K562 (cell line): ENCODE results near the gene ZSCAN25. TPM values are rescaled to one million over a fixed set of nuclear protein-coding genes. Genes with fewer than 3 reads are reported as not detected.

Source experiments
- BCL6 ChIP-seq: fragments of 250-450 bp; sonication (Bioruptor Pico); IDR thresholded peaks from 2 replicates; pipeline ENCODE4 v1.4.0; 2020
- ELK3 ChIP-seq: fragments of 450-650 bp; formaldehyde crosslinking; IDR thresholded peaks from 2 replicates; pipeline ENCODE4 v1.4.0; 2020; ENCODE audit warnings: mild to moderate bottlenecking
- HDGF ChIP-seq: fragments of 450-650 bp; IDR thresholded peaks from 2 replicates; pipeline ENCODE4 v1.6.1; 2016
- KDM1A ChIP-seq, 2 experiments: fragments of 450-650 bp; IDR thresholded peaks; 2 replicates each; pipeline ENCODE4 v1.6.1; 2016; ENCODE audit warnings: mild to moderate bottlenecking in 2 of 2
- KLF1 ChIP-seq: fragments of 450-650 bp; IDR thresholded peaks from 2 replicates; pipeline ENCODE4 v1.6.1; 2016; ENCODE audit warnings: missing genetic modification characterization, missing compliant biosample characterization
- NFE2L1 ChIP-seq: fragments of 450-650 bp; IDR thresholded peaks from 2 replicates; pipeline ENCODE4 v1.6.1; 2016; ENCODE audit warnings: missing genetic modification characterization, low read depth, mild to moderate bottlenecking, missing compliant biosample characterization, moderate library complexity, borderline replicate concordance
- TFAM ChIP-seq: fragments of 250-450 bp; sonication (Bioruptor Pico); conservative IDR thresholded peaks from 2 replicates; pipeline ENCODE4 v1.5.0; 2021; ENCODE audit warnings: mild to moderate bottlenecking, moderate library complexity
- U2AF1 ChIP-seq: fragments of 200-400 bp; formaldehyde crosslinking; optimal IDR thresholded peaks from 2 replicates; pipeline ENCODE3; 2017; ENCODE audit warnings: mild to moderate bottlenecking, low read depth, low read length, moderate library complexity
- ZBTB40 ChIP-seq, 2 experiments: fragments of 450-650 bp in 1 of 2; sonication (generic) in 1 of 2; formaldehyde crosslinking in 1 of 2; IDR thresholded peaks; 2 replicates each; pipeline versions ENCODE4 v1.7.1 to v1.9.0; 2016 to 2022; ENCODE audit warnings: inconsistent platforms in 1 of 2, mild to moderate bottlenecking in 1 of 2, missing genetic modification reagents in 1 of 2
- ZKSCAN8 ChIP-seq: fragments of 200-800 bp; sonication (Bioruptor generic); IDR thresholded peaks from 2 replicates; pipeline ENCODE4 v1.6.1; 2016; ENCODE audit warnings: missing genetic modification characterization, missing compliant biosample characterization
- polyA plus RNA-seq, 8 experiments: library from polyadenylated mRNA; depleted of rRNA in 4 of 8; stranded (reverse) in 5 of 8; unstranded in 3 of 8; fragments of >200 nt; fragmentation: Nextera tagmentation in 2 of 8; fragmentation: Illumina TruSeq in 1 of 8; extraction: Ambion mirVana in 2 of 8; extraction: Trizol in 1 of 8; gene quantifications; 2 replicates each; pipeline versions ENCODE4 v1.2.1 to v1.2.3, GENCODE V29; 2011 to 2014; ENCODE audit warnings: inconsistent platforms in 1 of 8, missing spikeins in 1 of 8
- total RNA-seq, 7 experiments: library from RNA; depleted of rRNA in 6 of 7; stranded (reverse); fragments of >200 nt in 6 of 7; fragmentation: Illumina TruSeq in 2 of 7; extraction: Trizol in 2 of 7; gene quantifications; 2 replicates each; pipeline versions ENCODE4 v1.2.1 to v1.2.3, GENCODE V29; 2011 to 2021; ENCODE audit warnings: low replicate concordance in 1 of 7
- TF ChIP-seq, protein P1 (sequence below): sonication (generic); formaldehyde crosslinking; IDR thresholded peaks from 2 replicates; pipeline ENCODE4 v1.8.1; 2023; ENCODE audit warnings: missing genetic modification reagents, mild to moderate bottlenecking, borderline replicate concordance

The ZSCAN25 gene
- total and polyA plus RNA-seq, 9 of the 15 experiments (the other 6 are each of a cell fraction or from before 2014, with no cell fraction given) = 0.94 to 18.4 (median 12.8) TPM

DNA sequence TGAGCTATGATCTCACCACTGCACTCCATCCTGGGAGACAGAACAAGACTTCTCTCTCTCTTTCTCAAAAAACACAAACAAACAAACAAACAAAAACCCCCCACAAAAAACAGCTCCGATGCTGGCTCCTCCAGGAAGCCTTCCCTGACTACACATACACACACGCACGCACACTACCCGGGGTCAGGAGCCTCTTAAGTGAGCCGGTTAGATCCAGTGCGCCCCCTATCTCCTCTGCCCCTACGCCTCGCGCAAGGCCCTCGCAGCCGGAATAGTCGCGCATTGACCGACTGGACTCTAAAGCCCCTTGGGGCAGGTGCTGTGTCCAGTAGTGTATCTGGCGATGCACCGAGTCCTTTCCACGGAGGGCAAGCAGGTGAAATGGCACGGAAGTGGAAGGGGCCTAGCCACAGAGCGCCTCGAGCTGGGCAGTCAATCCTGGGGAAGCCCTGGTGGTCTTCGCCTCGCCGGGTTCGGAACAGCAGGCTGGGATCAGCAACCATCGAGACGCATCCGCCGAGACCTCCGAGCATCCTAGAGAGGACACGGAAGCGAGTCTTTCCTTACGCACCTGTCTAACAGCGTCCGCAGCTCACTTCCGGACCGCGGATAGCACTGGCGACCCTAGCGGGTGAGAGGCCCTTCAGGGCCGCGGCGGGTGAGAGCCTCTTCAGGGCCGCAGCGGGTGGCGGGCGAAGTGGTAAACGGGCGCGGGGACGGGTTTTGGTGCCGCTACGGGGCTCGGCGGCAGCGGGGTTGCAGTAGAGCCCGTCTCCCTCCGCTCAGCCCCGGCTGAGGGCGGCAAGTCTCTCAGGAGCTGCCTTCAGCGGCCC is at the start of gene ZSCAN25 (continued):
- no peak for TF ChIP-seq TFAM (CRISPR knock-in tag)
- TF ChIP-seq ELK3 (CRISPR knock-in tag) = no peak
- TF ChIP-seq HDGF = peak; percentile 96
- TF ChIP-seq, protein P1, sequence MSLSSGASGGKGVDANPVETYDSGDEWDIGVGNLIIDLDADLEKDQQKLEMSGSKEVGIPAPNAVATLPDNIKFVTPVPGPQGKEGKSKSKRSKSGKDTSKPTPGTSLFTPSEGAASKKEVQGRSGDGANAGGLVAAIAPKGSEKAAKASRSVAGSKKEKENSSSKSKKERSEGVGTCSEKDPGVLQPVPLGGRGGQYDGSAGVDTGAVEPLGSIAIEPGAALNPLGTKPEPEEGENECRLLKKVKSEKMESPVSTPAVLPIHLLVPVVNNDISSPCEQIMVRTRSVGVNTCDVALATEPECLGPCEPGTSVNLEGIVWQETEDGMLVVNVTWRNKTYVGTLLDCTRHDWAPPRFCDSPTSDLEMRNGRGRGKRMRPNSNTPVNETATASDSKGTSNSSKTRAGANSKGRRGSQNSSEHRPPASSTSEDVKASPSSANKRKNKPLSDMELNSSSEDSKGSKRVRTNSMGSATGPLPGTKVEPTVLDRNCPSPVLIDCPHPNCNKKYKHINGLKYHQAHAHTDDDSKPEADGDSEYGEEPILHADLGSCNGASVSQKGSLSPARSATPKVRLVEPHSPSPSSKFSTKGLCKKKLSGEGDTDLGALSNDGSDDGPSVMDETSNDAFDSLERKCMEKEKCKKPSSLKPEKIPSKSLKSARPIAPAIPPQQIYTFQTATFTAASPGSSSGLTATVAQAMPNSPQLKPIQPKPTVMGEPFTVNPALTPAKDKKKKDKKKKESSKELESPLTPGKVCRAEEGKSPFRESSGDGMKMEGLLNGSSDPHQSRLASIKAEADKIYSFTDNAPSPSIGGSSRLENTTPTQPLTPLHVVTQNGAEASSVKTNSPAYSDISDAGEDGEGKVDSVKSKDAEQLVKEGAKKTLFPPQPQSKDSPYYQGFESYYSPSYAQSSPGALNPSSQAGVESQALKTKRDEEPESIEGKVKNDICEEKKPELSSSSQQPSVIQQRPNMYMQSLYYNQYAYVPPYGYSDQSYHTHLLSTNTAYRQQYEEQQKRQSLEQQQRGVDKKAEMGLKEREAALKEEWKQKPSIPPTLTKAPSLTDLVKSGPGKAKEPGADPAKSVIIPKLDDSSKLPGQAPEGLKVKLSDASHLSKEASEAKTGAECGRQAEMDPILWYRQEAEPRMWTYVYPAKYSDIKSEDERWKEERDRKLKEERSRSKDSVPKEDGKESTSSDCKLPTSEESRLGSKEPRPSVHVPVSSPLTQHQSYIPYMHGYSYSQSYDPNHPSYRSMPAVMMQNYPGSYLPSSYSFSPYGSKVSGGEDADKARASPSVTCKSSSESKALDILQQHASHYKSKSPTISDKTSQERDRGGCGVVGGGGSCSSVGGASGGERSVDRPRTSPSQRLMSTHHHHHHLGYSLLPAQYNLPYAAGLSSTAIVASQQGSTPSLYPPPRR (CRISPR knock-in tag) = peak; percentile 86; the same call in 1 of the 2 replicates
- peak; percentile 87 to 95 for TF ChIP-seq KDM1A (IDR thresholded peaks at IDR 0.05)
- peak; percentile 84; the same call in 1 of the 2 replicates for TF ChIP-seq KLF1 (tag)
- TF ChIP-seq ZKSCAN8 = peak; percentile 45; the same call in 1 of the 2 replicates
- peak; percentile 99 for TF ChIP-seq ZBTB40 (IDR thresholded peaks at IDR 0.05)
- no peak for TF ChIP-seq ZBTB40 (CRISPR knock-in tag; IDR thresholded peaks at IDR 0.05)
- no peak for TF ChIP-seq BCL6 (CRISPR knock-in tag)
- no peak for TF ChIP-seq NFE2L1 (tag)
- peak; percentile 69 for TF ChIP-seq U2AF1
